ENCODE measurements around the gene NPFF.
A peak's percentile ranks its signal among the peaks of the same experiment; 100 is the strongest.

NPFF gene

GRCh38 chr12:53513712-53514410 is 6.6 kb upstream of the NPFF start:
- no peak for DNase-seq (ENCODE audit: low read depth)
- H3K4me3 ChIP-seq (ENCODE audit: low read length): no peak overlapping the region
- no peak for TF ChIP-seq CTCF (conservative IDR thresholded peaks at IDR 0.05; ENCODE audit: low read depth, low read length)

- H3K4me3 ChIP-seq (ENCODE audit: low read length): no peak overlapping the region
Observed at GRCh38 chr12:53510181-53510812, 3.0 kb upstream of the NPFF start.

GRCh38 chr12:53508534-53509170 is 1.4 kb upstream of the NPFF start:
- H3K4me3 ChIP-seq (ENCODE audit: low read length): no peak overlapping the region
- no peak for DNase-seq (ENCODE audit: low read depth)
- peak; percentile 93 for TF ChIP-seq CTCF (conservative IDR thresholded peaks at IDR 0.05; ENCODE audit: low read depth, low read length)

More at GRCh38 chr12:53510181-53510812, 3.0 kb upstream of the NPFF start:
- no peak for TF ChIP-seq CTCF (conservative IDR thresholded peaks at IDR 0.05; ENCODE audit: low read depth, low read length)
- DNase-seq (ENCODE audit: low read depth): no peak

GRCh38 chr12:53507603-53507885 is 260 bp upstream of the NPFF start:
- no peak for DNase-seq (ENCODE audit: low read depth)

GRCh38 chr12:53506450-53506785 is 866 bp downstream of the NPFF start:
- no peak for TF ChIP-seq CTCF (conservative IDR thresholded peaks at IDR 0.05; ENCODE audit: low read depth, low read length)
- no peak for DNase-seq (ENCODE audit: low read depth)
- no peak overlapping the region for H3K4me3 ChIP-seq (ENCODE audit: low read length)

More at GRCh38 chr12:53507603-53507885, 260 bp upstream of the NPFF start:
- H3K4me3 ChIP-seq (ENCODE audit: low read length): no peak overlapping the region
- TF ChIP-seq CTCF (conservative IDR thresholded peaks at IDR 0.05; ENCODE audit: low read depth, low read length): no peak

GRCh38 chr12:53505555-53506449 is 1.5 kb downstream of the NPFF start:
- DNase-seq (ENCODE audit: low read depth): no peak
- H3K4me3 ChIP-seq (ENCODE audit: low read length): no peak overlapping the region
- no peak for TF ChIP-seq CTCF (conservative IDR thresholded peaks at IDR 0.05; ENCODE audit: low read depth, low read length)

Measured in retinal pigment epithelial cell (primary cell).